ENCODE data around the gene PKIB. TPM values are rescaled to one million over a fixed set of nuclear protein-coding genes. Genes with fewer than 3 reads are reported as not detected.
"Not testable (repeated sequence)": the region's sequence is repeated elsewhere in the genome, so short reads cannot be mapped to it uniquely, and the experiment has no call there.

Gene PKIB
- total RNA-seq, 4 donors from 2014 or later: 4.3 to 13.3 (median 10.4) TPM

DNA sequence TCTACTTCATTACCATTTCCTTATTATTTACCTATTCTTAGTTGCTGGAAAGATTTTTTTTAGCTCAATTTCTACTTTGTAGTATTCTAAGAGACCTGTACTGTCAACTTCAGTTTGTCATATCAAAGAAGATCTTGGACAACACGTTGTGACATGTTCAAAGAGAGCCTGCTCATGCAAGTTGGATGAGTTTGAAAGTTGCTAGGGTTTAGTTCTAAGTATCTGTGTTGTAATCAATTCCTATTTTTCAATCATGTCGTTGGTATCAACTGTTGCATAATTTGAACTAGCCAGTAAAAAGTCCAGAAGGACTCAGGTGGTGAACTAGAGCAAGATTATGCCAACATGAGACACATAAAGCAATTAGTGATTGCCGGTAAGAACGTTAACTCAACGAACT, 30.2 kb downstream of the PKIB start:
- intact Hi-C loops (cut with DNase I; ENCODE audit: low total_unique reads): no loop called here
- TF ChIP-seq, protein P1, sequence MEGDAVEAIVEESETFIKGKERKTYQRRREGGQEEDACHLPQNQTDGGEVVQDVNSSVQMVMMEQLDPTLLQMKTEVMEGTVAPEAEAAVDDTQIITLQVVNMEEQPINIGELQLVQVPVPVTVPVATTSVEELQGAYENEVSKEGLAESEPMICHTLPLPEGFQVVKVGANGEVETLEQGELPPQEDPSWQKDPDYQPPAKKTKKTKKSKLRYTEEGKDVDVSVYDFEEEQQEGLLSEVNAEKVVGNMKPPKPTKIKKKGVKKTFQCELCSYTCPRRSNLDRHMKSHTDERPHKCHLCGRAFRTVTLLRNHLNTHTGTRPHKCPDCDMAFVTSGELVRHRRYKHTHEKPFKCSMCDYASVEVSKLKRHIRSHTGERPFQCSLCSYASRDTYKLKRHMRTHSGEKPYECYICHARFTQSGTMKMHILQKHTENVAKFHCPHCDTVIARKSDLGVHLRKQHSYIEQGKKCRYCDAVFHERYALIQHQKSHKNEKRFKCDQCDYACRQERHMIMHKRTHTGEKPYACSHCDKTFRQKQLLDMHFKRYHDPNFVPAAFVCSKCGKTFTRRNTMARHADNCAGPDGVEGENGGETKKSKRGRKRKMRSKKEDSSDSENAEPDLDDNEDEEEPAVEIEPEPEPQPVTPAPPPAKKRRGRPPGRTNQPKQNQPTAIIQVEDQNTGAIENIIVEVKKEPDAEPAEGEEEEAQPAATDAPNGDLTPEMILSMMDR (IDR thresholded peaks at IDR 0.05): no peak
- no peak for TF ChIP-seq POLR2A (IDR thresholded peaks at IDR 0.05)
- DNase-seq (ENCODE audit: low spot score in 2 of 2): no peak
- H3K4me3 ChIP-seq (ENCODE audit: low read depth, poor library complexity, severe bottlenecking): no peak overlapping the region
- 43 to 48% methylated on average over 5 of the region's 5 CpGs for WGBS, 2 donors

DNA sequence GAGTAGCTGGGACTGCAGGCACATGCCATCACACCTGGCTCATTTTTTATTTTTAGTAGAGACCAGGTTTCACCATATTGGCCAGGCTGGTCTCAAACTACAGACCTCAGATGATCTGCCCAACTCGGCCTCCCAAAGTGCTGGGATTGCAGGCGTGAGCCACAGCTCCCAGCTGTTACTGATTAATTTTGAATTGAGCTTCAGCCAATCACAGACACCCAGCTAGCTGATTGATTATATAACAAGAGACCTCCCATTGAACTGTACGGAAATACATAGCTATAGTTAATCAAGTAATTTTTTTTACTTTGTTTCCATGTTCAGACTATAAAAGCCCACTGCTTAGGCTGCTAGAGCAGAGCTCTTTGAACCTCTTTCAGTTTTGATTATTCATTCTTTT, 31.6 kb downstream of the PKIB start:
- no peak overlapping the region for H3K4me3 ChIP-seq (ENCODE audit: low read depth, poor library complexity, severe bottlenecking)
- 53 to 58% methylated on average over 3 of the region's 3 CpGs for WGBS, 2 donors
- intact Hi-C loops (cut with DNase I; ENCODE audit: low total_unique reads): no loop called here
- TF ChIP-seq POLR2A (IDR thresholded peaks at IDR 0.05): no peak
- TF ChIP-seq, protein P1 (IDR thresholded peaks at IDR 0.05): no peak
- no peak for DNase-seq (ENCODE audit: low spot score in 2 of 2)

DNA sequence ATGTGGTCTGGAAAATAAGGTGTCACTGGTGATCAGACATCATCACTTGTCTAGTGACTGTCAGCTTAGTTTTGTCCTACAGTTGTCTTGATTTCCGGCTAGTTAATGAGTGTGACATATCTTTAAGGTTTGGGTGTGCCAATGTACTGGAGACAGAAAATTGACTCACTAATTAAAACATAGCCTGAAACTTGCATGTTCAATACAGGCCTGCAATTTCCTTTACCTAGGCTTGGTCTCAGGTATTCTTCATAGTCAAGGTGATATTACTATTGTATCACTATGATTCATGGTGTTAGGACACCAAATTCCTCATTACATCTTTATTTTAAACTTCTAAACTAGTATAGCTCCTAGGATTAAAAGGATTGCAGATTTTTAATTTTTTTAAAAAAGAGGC, 32.4 kb downstream of the PKIB start:
- 69 to 77% methylated on average over 1 of the region's 1 CpG for WGBS, 2 donors
- H3K4me3 ChIP-seq (ENCODE audit: low read depth, poor library complexity, severe bottlenecking); intact Hi-C loops (cut with DNase I; ENCODE audit: low total_unique reads); DNase-seq (ENCODE audit: low spot score in 2 of 2): not testable (repeated sequence)

DNA sequence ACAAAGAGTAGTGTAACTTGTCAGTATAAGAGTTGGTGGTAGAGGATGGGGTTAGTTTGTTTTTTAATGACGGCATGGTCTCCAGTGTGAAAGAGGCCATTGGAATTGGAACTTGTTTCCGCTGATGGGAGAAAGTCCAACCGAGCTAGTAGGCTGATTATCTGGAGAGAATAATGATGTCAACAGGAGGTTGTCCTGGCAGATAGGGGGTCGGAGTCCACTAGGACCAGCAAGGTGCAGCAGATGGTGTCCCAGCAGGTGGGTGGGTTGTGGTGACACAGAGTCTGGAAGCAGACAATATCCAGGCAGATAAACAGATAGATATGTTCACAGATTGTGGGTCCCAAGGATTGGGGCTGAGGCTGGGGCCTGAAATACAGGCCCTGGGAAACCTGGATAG, 35.1 kb downstream of the PKIB start:
- intact Hi-C loops (cut with DNase I; ENCODE audit: low total_unique reads): no loop called here
- TF ChIP-seq POLR2A (IDR thresholded peaks at IDR 0.05): no peak
- TF ChIP-seq, protein P1 (IDR thresholded peaks at IDR 0.05): no peak
- 75 to 85% methylated on average over 4 of the region's 4 CpGs for WGBS, 2 donors
- no peak overlapping the region for H3K4me3 ChIP-seq (ENCODE audit: low read depth, poor library complexity, severe bottlenecking)
- DNase-seq (ENCODE audit: low spot score in 2 of 2): no peak

DNA sequence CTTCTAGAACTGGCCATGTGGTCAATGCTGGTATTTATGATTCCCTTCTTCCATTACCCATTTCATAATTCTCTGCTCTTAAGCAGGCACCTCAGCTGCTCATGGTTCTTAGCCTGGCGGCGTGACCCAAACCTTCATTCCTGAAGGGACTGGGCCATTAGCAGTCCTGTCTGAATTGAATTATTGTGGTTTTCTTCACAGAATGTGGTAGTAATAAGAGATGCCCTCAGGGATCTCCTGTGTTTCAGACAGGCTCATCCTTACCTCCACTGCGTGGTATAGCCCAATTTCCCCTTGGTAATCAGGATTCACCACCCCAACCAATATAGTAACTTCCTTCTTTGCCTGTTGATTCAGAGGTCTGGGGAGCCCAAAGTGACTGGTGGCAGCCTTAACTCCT, 37.6 kb downstream of the PKIB start:
- no peak overlapping the region for H3K4me3 ChIP-seq (ENCODE audit: low read depth, poor library complexity, severe bottlenecking)
- TF ChIP-seq POLR2A (IDR thresholded peaks at IDR 0.05): no peak
- TF ChIP-seq, protein P1 (IDR thresholded peaks at IDR 0.05): no peak
- WGBS, 2 donors: 42 to 71% methylated on average over 3 of the region's 3 CpGs
- intact Hi-C loops (cut with DNase I; ENCODE audit: low total_unique reads): no loop called here
- DNase-seq (ENCODE audit: low spot score in 2 of 2): no peak

DNA sequence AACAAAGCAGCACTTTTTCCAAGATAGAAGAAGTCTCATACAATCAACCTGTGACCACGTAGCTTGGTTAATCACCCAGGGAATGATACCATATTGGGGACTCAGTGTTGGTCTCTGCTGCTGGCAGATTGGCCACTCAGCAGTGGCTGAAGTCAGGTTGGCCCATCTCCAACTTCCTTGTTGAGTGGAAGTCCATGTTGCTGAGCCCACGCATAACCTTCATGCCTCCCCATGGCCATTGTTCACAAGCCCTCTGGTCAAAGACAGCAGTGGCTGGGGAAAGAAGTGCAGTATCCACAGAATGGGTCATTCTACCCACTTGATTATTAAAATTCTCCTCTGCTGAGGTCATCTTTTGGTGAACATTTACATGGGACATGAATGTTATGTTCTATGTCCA, 38.5 kb downstream of the PKIB start:
- no peak overlapping the region for H3K4me3 ChIP-seq (ENCODE audit: low read depth, poor library complexity, severe bottlenecking)
- intact Hi-C loops (cut with DNase I; ENCODE audit: low total_unique reads): no loop called here
- DNase-seq (ENCODE audit: low spot score in 2 of 2): no peak
- no peak for TF ChIP-seq POLR2A (IDR thresholded peaks at IDR 0.05)
- TF ChIP-seq, protein P1 (IDR thresholded peaks at IDR 0.05): no peak
- 84 to 93% methylated on average over 2 of the region's 2 CpGs for WGBS, 2 donors

Measured in lower leg skin (tissue), 4 donors.